K562 (cell line): Measurements from ENCODE around the gene CUTA. TPM values are rescaled to one million over a fixed set of nuclear protein-coding genes. Genes with fewer than 3 reads are reported as not detected.

Source experiments
- BRF1 ChIP-seq: IDR thresholded peaks from 3 replicates; pipeline ENCODE4 v1.6.1; 2011; ENCODE audit warnings: borderline replicate concordance, mild to moderate bottlenecking; ENCODE audit not compliant: insufficient read length; ENCODE audit errors: extremely low read depth
- CHCHD3 ChIP-seq: fragments of 250-450 bp; sonication (Bioruptor Pico); IDR thresholded peaks from 2 replicates; pipeline ENCODE4 v2.1.2; 2022; ENCODE audit warnings: mild to moderate bottlenecking
- FOSL1 ChIP-seq: fragments of 200-800 bp; sonication (Bioruptor generic); conservative IDR thresholded peaks from 2 replicates; pipeline ENCODE4 v1.6.1; 2016; ENCODE audit warnings: missing genetic modification characterization, missing compliant biosample characterization
- GABPA ChIP-seq: fragments of 200-800 bp; sonication (Bioruptor generic); conservative IDR thresholded peaks from 2 replicates; pipeline ENCODE4 v1.6.1; 2016; ENCODE audit warnings: low read depth, missing genetic modification characterization, missing compliant biosample characterization
- HDAC8 ChIP-seq: fragments of 450-650 bp; IDR thresholded peaks from 2 replicates; pipeline ENCODE4 v1.6.1; 2016; ENCODE audit warnings: mild to moderate bottlenecking, missing genetic modification characterization, moderate library complexity, missing compliant biosample characterization
- NBN ChIP-seq: fragments of 450-650 bp; IDR thresholded peaks from 2 replicates; pipeline ENCODE4 v1.6.1; 2016; ENCODE audit warnings: low read depth, mild to moderate bottlenecking
- PHF8 ChIP-seq: fragments of 200-600 bp; sonication (generic); IDR thresholded peaks from 2 replicates; pipeline ENCODE4 v1.6.1; 2012; ENCODE audit warnings: mixed run types, mild to moderate bottlenecking, inconsistent platforms, low read length, moderate library complexity, borderline replicate concordance
- POLR2AphosphoS5 ChIP-seq: IDR thresholded peaks from 2 replicates; pipeline ENCODE4 v1.6.1; 2011; ENCODE audit warnings: mild to moderate bottlenecking, low read depth, low read length, moderate library complexity; ENCODE audit not compliant: control insufficient read depth, insufficient read depth
- SMAD1 ChIP-seq: fragments of 150-350 bp; IDR thresholded peaks from 2 replicates; pipeline ENCODE4 v1.6.1; 2014; ENCODE audit warnings: low read length, low read depth; ENCODE audit not compliant: partially characterized antibody
- SMAD2 ChIP-seq: fragments of 150-350 bp; IDR thresholded peaks from 2 replicates; pipeline ENCODE4 v1.6.1; 2014; ENCODE audit warnings: low read depth, mild to moderate bottlenecking, low read length
- SRSF1 ChIP-seq: fragments of 200-400 bp; formaldehyde crosslinking; IDR thresholded peaks from 2 replicates; pipeline ENCODE4 v1.6.1; 2017; ENCODE audit warnings: mild to moderate bottlenecking, low read depth, low read length, moderate library complexity
- TAF1 ChIP-seq: IDR thresholded peaks from 2 replicates; pipeline ENCODE4 v1.6.1; 2011; ENCODE audit warnings: mild to moderate bottlenecking, low read length, moderate library complexity; ENCODE audit not compliant: insufficient read depth, control insufficient read depth, severe bottlenecking; ENCODE audit errors: extremely low read depth
- TBL1XR1 ChIP-seq, 2 experiments: IDR thresholded peaks; 2 replicates each; pipeline ENCODE4 v1.6.1; 2012; ENCODE audit warnings: improper control_type of control experiment in 2 of 2, low read length in 2 of 2, mild to moderate bottlenecking in 1 of 2
- TOE1 ChIP-seq, 2 experiments: fragments of 450-650 bp in 1 of 2; sonication (generic) in 1 of 2; formaldehyde crosslinking in 1 of 2; IDR thresholded peaks; 2 replicates each; pipeline versions ENCODE4 v1.7.1 to v1.8.0; 2016 to 2022; ENCODE audit warnings: borderline replicate concordance in 2 of 2, mild to moderate bottlenecking in 2 of 2, antibody characterized with exemption in 1 of 2, inconsistent platforms in 1 of 2, low read depth in 1 of 2, missing genetic modification reagents in 1 of 2, moderate library complexity in 1 of 2
- TRIM28 ChIP-seq: fragments of 450-650 bp; IDR thresholded peaks from 2 replicates; pipeline ENCODE4 v1.6.1; 2017
- ZNF785 ChIP-seq: fragments of 250-450 bp; sonication (Bioruptor Pico); IDR thresholded peaks from 2 replicates; pipeline ENCODE4 v1.4.0; 2020; ENCODE audit warnings: mild to moderate bottlenecking
- ZSCAN32 ChIP-seq: fragments of 450-650 bp; formaldehyde crosslinking; IDR thresholded peaks from 2 replicates; pipeline ENCODE4 v1.4.0; 2020; ENCODE audit warnings: mild to moderate bottlenecking, moderate library complexity
- polyA plus RNA-seq, 8 experiments: library from polyadenylated mRNA; depleted of rRNA in 4 of 8; stranded (reverse) in 5 of 8; unstranded in 3 of 8; fragments of >200 nt; fragmentation: Nextera tagmentation in 2 of 8; fragmentation: Illumina TruSeq in 1 of 8; extraction: Ambion mirVana in 2 of 8; extraction: Trizol in 1 of 8; gene quantifications; 2 replicates each; pipeline versions ENCODE4 v1.2.1 to v1.2.3, GENCODE V29; 2011 to 2014; ENCODE audit warnings: inconsistent platforms in 1 of 8, missing spikeins in 1 of 8
- total RNA-seq, 7 experiments: library from RNA; depleted of rRNA in 6 of 7; stranded (reverse); fragments of >200 nt in 6 of 7; fragmentation: Illumina TruSeq in 2 of 7; extraction: Trizol in 2 of 7; gene quantifications; 2 replicates each; pipeline versions ENCODE4 v1.2.1 to v1.2.3, GENCODE V29; 2011 to 2021; ENCODE audit warnings: low replicate concordance in 1 of 7
- TF ChIP-seq, protein P1 (sequence below), 3 experiments: IDR thresholded peaks in 2 of 3; conservative IDR thresholded peaks in 1 of 3; 2 replicates each; pipeline ENCODE4 v1.5.1; 2011 to 2012; ENCODE audit warnings: low read length in 3 of 3, mild to moderate bottlenecking in 3 of 3, control low read depth in 2 of 3, improper control_type of control experiment in 1 of 3, inconsistent platforms in 1 of 3, low read depth in 1 of 3, mixed read lengths in 1 of 3, moderate library complexity in 1 of 3; ENCODE audit not compliant: insufficient read depth in 2 of 3
- TF ChIP-seq, protein P2 (sequence below): IDR thresholded peaks from 3 replicates; pipeline ENCODE4 v1.6.1; 2011; ENCODE audit warnings: borderline replicate concordance, mild to moderate bottlenecking, moderate library complexity; ENCODE audit not compliant: insufficient read length; ENCODE audit errors: extremely low read depth
- TF ChIP-seq, protein P3 (sequence below): fragments of 250-450 bp; sonication (Bioruptor Pico); IDR thresholded peaks from 2 replicates; pipeline ENCODE4 v1.6.1; 2021; ENCODE audit warnings: mild to moderate bottlenecking

Gene CUTA
- total and polyA plus RNA-seq, 9 of the 15 experiments (the other 6 are each of a cell fraction or from before 2014, with no cell fraction given): 166 to 682 (median 310) TPM

DNA sequence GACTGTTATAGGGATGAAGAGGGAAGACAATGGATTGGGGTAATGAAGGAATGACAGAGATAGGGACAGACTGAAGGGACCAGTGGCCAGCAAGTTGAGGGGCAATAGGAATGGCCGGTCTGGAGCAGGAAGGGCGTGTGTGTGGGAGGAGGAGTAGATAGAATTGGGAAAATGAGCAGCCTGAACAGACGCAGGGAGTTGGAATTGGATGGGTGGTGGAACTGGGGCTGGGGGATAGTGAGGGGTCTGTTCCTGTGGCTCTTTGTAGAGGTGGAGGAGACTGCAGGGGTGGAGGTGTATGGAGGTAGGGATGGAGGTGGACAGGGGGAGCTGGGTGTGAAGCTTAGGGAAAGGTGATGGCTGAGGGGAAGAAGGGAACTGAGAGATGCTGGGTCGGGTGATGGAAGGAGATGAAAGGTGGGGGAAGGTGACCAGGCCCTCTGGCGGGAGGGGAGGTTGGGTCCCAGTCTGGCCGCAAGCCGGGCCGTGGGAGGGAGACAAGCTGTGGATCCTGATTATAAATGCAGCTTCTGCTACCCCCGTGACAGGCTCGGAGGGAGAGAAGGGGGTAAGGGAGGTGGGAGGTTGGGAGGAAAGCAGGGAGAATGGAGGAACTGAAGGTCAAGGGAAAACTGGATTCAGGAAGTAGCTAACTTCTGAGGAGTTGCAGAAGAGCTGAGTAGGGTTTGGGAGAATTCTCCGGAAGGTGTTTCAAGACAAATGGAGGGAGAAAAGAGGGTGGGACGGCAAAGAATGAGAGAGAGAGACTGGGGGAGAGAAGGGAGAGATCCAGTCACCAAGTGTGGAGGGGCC lies 7.2 kb upstream of the CUTA start (continued):
- TF ChIP-seq, protein P1, sequence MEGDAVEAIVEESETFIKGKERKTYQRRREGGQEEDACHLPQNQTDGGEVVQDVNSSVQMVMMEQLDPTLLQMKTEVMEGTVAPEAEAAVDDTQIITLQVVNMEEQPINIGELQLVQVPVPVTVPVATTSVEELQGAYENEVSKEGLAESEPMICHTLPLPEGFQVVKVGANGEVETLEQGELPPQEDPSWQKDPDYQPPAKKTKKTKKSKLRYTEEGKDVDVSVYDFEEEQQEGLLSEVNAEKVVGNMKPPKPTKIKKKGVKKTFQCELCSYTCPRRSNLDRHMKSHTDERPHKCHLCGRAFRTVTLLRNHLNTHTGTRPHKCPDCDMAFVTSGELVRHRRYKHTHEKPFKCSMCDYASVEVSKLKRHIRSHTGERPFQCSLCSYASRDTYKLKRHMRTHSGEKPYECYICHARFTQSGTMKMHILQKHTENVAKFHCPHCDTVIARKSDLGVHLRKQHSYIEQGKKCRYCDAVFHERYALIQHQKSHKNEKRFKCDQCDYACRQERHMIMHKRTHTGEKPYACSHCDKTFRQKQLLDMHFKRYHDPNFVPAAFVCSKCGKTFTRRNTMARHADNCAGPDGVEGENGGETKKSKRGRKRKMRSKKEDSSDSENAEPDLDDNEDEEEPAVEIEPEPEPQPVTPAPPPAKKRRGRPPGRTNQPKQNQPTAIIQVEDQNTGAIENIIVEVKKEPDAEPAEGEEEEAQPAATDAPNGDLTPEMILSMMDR (IDR thresholded peaks at IDR 0.05 in 2 of 3, conservative IDR thresholded peaks at IDR 0.05 in 1 of 3; ENCODE audit: insufficient read depth in 2 of 3, low read depth in 1 of 3, low read length in 3 of 3): peak in 1 of 3 experiments; percentile 18; a peak in 1 of 6 replicates
- TF ChIP-seq GABPA (tag): no peak
- TF ChIP-seq SMAD2: no peak
- TF ChIP-seq CHCHD3 (CRISPR knock-in tag): no peak
- TF ChIP-seq HDAC8: no peak
- TF ChIP-seq, protein P2, sequence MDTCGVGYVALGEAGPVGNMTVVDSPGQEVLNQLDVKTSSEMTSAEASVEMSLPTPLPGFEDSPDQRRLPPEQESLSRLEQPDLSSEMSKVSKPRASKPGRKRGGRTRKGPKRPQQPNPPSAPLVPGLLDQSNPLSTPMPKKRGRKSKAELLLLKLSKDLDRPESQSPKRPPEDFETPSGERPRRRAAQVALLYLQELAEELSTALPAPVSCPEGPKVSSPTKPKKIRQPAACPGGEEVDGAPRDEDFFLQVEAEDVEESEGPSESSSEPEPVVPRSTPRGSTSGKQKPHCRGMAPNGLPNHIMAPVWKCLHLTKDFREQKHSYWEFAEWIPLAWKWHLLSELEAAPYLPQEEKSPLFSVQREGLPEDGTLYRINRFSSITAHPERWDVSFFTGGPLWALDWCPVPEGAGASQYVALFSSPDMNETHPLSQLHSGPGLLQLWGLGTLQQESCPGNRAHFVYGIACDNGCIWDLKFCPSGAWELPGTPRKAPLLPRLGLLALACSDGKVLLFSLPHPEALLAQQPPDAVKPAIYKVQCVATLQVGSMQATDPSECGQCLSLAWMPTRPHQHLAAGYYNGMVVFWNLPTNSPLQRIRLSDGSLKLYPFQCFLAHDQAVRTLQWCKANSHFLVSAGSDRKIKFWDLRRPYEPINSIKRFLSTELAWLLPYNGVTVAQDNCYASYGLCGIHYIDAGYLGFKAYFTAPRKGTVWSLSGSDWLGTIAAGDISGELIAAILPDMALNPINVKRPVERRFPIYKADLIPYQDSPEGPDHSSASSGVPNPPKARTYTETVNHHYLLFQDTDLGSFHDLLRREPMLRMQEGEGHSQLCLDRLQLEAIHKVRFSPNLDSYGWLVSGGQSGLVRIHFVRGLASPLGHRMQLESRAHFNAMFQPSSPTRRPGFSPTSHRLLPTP: no peak
- no peak for TF ChIP-seq ZSCAN32 (CRISPR knock-in tag)
- TF ChIP-seq PHF8: peak; percentile 52; the same call in 1 of the 2 replicates
- TF ChIP-seq TBL1XR1 (IDR thresholded peaks at IDR 0.05; ENCODE audit: low read length in 2 of 2): no peak; a peak in 1 of 4 replicates
- TF ChIP-seq FOSL1 (tag): no peak
- TF ChIP-seq BRF1: no peak
- TF ChIP-seq, protein P3, sequence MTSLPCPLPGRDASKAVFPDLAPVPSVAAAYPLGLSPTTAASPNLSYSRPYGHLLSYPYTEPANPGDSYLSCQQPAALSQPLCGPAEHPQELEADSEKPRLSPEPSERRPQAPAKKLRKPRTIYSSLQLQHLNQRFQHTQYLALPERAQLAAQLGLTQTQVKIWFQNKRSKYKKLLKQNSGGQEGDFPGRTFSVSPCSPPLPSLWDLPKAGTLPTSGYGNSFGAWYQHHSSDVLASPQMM: no peak
- TF ChIP-seq POLR2AphosphoS5: peak; percentile 75
- 0 out of 2 replicates have a peak, but pooled peaks have one; percentile 42 for TF ChIP-seq TRIM28
- no peak for TF ChIP-seq ZNF785 (CRISPR knock-in tag)
- TF ChIP-seq SMAD1: no peak
- peak; percentile 85; the same call in 1 of the 2 replicates for TF ChIP-seq TOE1 (IDR thresholded peaks at IDR 0.05; ENCODE audit: borderline replicate concordance)
- no peak for TF ChIP-seq TOE1 (CRISPR knock-in tag; IDR thresholded peaks at IDR 0.05; ENCODE audit: borderline replicate concordance, low read depth)
- TF ChIP-seq SRSF1: no peak
- TF ChIP-seq TAF1: no peak
- TF ChIP-seq NBN: peak; percentile 80; the same call in 1 of the 2 replicates
